Stimulated activated naive B cell treated with anti-CD40 and anti-IgM and Interleukin-4, amounts not matched to agents 10 μg/mL and 1 μg/mL and 100 μg/mL, for 72 hours (primary cell): Measurements from ENCODE around the gene CCNB1IP1.
"Not testable (repeated sequence)": the region's sequence is repeated elsewhere in the genome, so short reads cannot be mapped to it uniquely, and the experiment has no call there.

Experiments used
- ATAC-seq, 2 donors: fragments of 150-1000 bp; cut with Tn5 transposase; replicated peaks; 2 replicates each; pipeline ENCODE4 v1.10.0; 2021; ENCODE audit warnings: moderate library complexity in 1 of 2
- DNase-seq: peaks from one replicate; pipeline ENCODE4 v3.0.0; 2021
- H3K27ac Mint-ChIP-seq: one replicate; pipeline ENCODE4 v1.8.0; 2022; ENCODE audit warnings: mild to moderate bottlenecking, mixed read lengths
- H3K27me3 Mint-ChIP-seq, 2 donors: one replicate each; pipeline ENCODE4 v1.8.0; 2022; ENCODE audit warnings: mixed read lengths in 2 of 2
- H3K36me3 Mint-ChIP-seq, 2 donors: one replicate each; pipeline ENCODE4 v1.8.0; 2022; ENCODE audit warnings: mixed read lengths in 2 of 2, mild to moderate bottlenecking in 1 of 2
- H3K4me1 Mint-ChIP-seq, 2 donors: one replicate each; pipeline ENCODE4 v1.8.0; 2022; ENCODE audit warnings: mixed read lengths in 2 of 2, mild to moderate bottlenecking in 1 of 2
- H3K4me3 Mint-ChIP-seq, 2 donors: one replicate each; pipeline ENCODE4 v1.8.0; 2022; ENCODE audit warnings: mild to moderate bottlenecking in 2 of 2, mixed read lengths in 2 of 2, moderate library complexity in 1 of 2
- H3K9me3 Mint-ChIP-seq, 2 donors: one replicate each; pipeline ENCODE4 v1.8.0; 2022; ENCODE audit warnings: mixed read lengths in 2 of 2, mild to moderate bottlenecking in 1 of 2

The CCNB1IP1 gene

GRCh38 chr14:20347747-20348146 lies 14.7 kb upstream of the CCNB1IP1 start:
- H3K4me3 Mint-ChIP-seq = no peak overlapping the region
- no peaks in the 10 kb centered on the region for H3K27me3 Mint-ChIP-seq
- ATAC-seq = no peak
- peaks cover 8 to 16% of the 10 kb centered on the region in 2 donors for H3K4me1 Mint-ChIP-seq
- H3K36me3 Mint-ChIP-seq = peaks cover 30 to 56% of the 10 kb centered on the region in 2 donors
- H3K27ac Mint-ChIP-seq = no peak overlapping the region
- H3K9me3 Mint-ChIP-seq = no peaks in the 10 kb centered on the region
- DNase-seq = no peak

- no peak overlapping the region for H3K4me3 Mint-ChIP-seq
- no peaks in the 10 kb centered on the region for H3K27me3 Mint-ChIP-seq
- no peak for DNase-seq
- no peak for ATAC-seq
- peaks cover 23 to 48% of the 10 kb centered on the region in 2 donors for H3K36me3 Mint-ChIP-seq
- no peaks in the 10 kb centered on the region for H3K9me3 Mint-ChIP-seq
- peaks cover 8 to 16% of the 10 kb centered on the region in 2 donors for H3K4me1 Mint-ChIP-seq
- H3K27ac Mint-ChIP-seq = no peak overlapping the region
Measured at GRCh38 chr14:20346713-20347112, 13.6 kb upstream of the CCNB1IP1 start.

GRCh38 chr14:20345366-20345765 lies 12.3 kb upstream of the CCNB1IP1 start:
- Mint-ChIP-seq H3K27me3 (no peaks in the 10 kb centered on the region), H3K4me1 (peaks cover 8 to 16% of the 10 kb centered on the region in 2 donors), H3K4me3 (no peak overlapping the region), H3K27ac (no peak overlapping the region), H3K9me3 (no peaks in the 10 kb centered on the region), H3K36me3 (peaks cover 20 to 43% of the 10 kb centered on the region in 2 donors)
- ATAC-seq = no peak
- no peak for DNase-seq

DNA sequence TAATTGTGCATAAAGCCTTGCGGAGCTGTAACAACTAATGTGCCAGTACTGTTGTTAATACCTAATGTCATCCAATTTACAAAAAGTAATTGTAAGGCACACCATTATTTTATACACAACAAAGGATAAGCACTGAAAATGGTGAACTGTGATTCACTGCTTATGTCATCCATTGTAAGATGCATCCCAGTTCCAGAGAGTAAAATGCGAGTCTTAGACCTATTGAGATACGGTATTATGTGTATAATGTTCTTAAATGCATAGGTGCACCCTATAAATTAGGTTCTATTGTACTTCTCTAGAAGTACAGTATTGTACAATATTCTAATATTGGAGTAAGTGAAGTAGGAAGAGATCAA lies 10.8 kb upstream of the CCNB1IP1 start:
- Mint-ChIP-seq H3K27ac (peak overlapping the region; percentile 95), H3K27me3 (no peaks in the 10 kb centered on the region), H3K4me3 (peak overlapping the region; percentile 90 to 94), H3K4me1 (peaks cover 10 to 16% of the 10 kb centered on the region in 2 donors), H3K9me3 (no peaks in the 10 kb centered on the region), H3K36me3 (peaks cover 15 to 33% of the 10 kb centered on the region in 2 donors)
- no peak for ATAC-seq
- DNase-seq = no peak

DNA sequence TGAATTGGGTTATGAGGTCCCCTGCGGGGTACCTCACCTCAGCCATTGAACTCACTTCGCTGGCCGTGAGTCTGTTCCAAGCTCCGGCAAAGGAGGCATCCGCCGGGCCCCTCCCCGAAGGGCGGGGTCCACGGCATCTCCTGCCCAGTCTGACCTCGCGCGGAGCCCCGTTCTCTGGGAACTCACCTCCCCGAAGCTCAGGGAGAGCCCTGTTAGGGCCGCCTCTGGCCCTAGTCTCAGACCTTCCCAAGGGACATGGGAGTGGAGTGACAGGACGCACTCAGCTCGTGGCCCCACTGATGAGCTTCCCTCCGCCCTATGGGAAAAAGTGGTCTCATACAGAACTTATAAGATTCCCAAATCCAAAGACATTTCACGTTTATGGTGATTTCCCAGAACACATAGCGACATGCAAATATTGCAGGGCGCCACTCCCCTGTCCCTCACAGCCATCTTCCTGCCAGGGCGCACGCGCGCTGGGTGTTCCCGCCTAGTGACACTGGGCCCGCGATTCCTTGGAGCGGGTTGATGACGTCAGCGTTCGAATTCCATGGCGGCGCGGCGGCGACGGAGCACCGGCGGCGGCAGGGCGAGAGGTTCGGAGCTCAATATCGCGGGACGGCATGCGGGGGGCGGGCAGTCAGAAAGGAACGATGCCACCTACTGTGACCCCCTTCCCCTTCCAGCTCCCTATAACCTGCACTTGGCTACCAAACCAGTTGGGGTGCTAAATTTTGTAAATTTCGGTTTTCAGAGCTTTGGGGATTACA lies 10.2 kb upstream of the CCNB1IP1 start, which contains the start of gene PARP2:
Gene PARP2 (plus strand): TSS at position 544 of the 770 bp plus-strand sequence. CDS start 7 bp downstream, at position 551.
- peak within 1 kb of the TSS; percentile 90 to 94 for H3K4me3 Mint-ChIP-seq
- H3K4me1 Mint-ChIP-seq = peaks cover 10 to 16% of the 10 kb centered on the region in 2 donors

DNA sequence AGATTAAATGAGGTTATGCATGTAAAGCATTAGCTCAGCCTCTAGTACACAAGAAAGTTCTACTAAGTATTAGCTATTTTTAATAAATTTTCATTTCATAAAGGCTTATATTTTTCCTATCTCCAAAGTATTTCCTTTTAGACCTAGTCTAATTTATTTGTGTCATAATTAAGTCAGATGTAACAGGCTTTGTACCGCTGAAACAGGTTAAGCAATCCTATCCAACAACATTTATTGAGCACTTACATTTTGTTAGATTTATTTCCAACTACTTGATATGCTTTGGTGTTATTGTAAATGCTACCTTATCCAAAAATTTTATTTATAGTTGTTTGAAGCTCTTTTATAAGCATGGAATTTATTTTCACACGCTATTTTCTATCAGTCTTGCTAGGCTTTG lies 8.6 kb upstream of the CCNB1IP1 start:
- Mint-ChIP-seq H3K27ac (no peak overlapping the region), H3K4me3 (no peak overlapping the region)
- no peak for ATAC-seq

More for the DNA sequence above, 10.2 kb upstream of the CCNB1IP1 start, which contains the start of gene PARP2:
- DNase-seq = peak; percentile 99
- Mint-ChIP-seq H3K9me3 (no peaks in the 10 kb centered on the region), H3K27ac (peak within 1 kb of the TSS; percentile 95), H3K36me3 (peaks cover 15 to 28% of the 10 kb centered on the region in 2 donors), H3K27me3 (no peaks in the 10 kb centered on the region)
- peak; percentile 92 to 93 for ATAC-seq

DNA sequence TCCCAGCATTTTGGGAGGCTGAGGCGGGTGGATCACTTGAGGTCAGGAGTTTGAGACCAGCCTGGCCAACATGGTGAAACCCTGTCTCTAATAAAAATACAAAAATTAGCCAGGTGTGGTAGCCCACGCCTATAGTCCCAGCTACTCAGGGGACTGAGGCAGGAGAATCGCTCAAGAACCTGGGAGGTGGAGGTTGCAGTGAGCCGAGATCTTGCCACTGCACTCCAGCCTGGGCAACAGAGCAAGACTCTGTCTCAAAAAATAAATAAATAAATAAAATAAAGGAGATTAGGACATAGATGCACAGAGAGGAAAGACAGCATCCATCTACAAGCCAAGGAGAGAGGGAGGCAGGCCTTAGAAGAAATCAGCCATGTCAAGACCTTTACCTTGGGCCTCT lies 8.0 kb upstream of the CCNB1IP1 start:
- not testable (repeated sequence) for DNase-seq, H3K27ac Mint-ChIP-seq, ATAC-seq, H3K4me3 Mint-ChIP-seq, H3K27me3 Mint-ChIP-seq, H3K9me3 Mint-ChIP-seq
- Mint-ChIP-seq H3K36me3 (peaks cover 5 to 16% of the 10 kb centered on the region in 2 donors), H3K4me1 (peaks cover 10 to 16% of the 10 kb centered on the region in 2 donors)

More for the DNA sequence above, 8.6 kb upstream of the CCNB1IP1 start:
- Mint-ChIP-seq H3K36me3 (peaks cover 9 to 20% of the 10 kb centered on the region in 2 donors), H3K4me1 (peaks cover 10 to 16% of the 10 kb centered on the region in 2 donors), H3K27me3 (no peaks in the 10 kb centered on the region), H3K9me3 (no peaks in the 10 kb centered on the region)
- no peak for DNase-seq

DNA sequence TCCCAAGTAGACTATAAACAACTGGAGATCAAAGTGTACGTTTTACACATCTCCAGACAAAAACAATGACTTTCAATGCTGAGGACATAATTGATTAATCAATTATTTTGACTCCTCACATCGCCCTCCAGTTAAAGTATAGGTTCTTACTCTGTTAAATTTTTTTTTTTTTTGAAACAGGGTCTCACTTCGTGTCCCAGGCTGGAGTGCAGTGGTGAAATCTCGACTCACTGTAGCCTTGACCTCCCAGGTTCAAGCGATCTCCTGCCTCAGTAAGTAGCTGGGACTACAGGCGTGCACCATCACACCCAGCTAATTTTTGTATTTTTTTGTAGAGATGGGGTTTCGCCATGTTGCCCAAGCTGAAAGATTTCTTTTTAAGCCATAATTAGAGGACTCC lies 938 bp upstream of the CCNB1IP1 start:
- DNase-seq = no peak
- H3K4me3 Mint-ChIP-seq = peak overlapping the region in 1 of 2 donors; percentile 30
- peak overlapping the region; percentile 59 for H3K27ac Mint-ChIP-seq

DNA sequence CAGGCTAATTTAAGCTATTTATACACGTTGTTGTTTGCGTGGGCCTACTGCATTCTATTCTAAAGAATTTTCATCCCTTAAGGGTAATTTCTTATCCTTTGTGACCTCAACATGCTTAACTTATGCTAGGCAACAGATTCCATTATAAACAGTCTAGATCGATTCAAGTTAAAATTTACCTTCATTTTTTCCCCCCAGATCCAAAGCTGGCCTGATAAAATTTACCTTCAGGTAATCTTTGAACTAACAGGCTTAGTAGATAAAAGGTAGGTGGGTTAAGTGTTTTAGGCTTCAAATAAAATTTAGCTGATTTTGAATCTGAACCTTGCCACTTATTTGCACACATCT lies 389 bp upstream of the CCNB1IP1 start:
- Mint-ChIP-seq H3K27me3 (no peaks in the 10 kb centered on the region), H3K4me1 (peaks cover 17 to 36% of the 10 kb centered on the region in 2 donors), H3K4me3 (peak overlapping the region; percentile 85 to 95), H3K9me3 (no peaks in the 10 kb centered on the region), H3K27ac (peak overlapping the region; percentile 94), H3K36me3 (peaks cover 18 to 29% of the 10 kb centered on the region in 2 donors)
- DNase-seq (no peak), ATAC-seq (no peak)

More for the DNA sequence above, 938 bp upstream of the CCNB1IP1 start:
- H3K9me3 Mint-ChIP-seq = no peaks in the 10 kb centered on the region
- peaks cover 14 to 26% of the 10 kb centered on the region in 2 donors for H3K36me3 Mint-ChIP-seq
- no peaks in the 10 kb centered on the region for H3K27me3 Mint-ChIP-seq
- ATAC-seq = no peak
- H3K4me1 Mint-ChIP-seq = peaks cover 16 to 31% of the 10 kb centered on the region in 2 donors

- peaks cover 18 to 33% of the 10 kb centered on the region in 2 donors for H3K36me3 Mint-ChIP-seq
- DNase-seq = no peak
- peaks cover 20 to 42% of the 10 kb centered on the region in 2 donors for H3K4me1 Mint-ChIP-seq
- H3K9me3 Mint-ChIP-seq = no peaks in the 10 kb centered on the region
- peak overlapping the region; percentile 85 to 95 for H3K4me3 Mint-ChIP-seq
- no peak for ATAC-seq
- H3K27me3 Mint-ChIP-seq = no peaks in the 10 kb centered on the region
- H3K27ac Mint-ChIP-seq = peak overlapping the region; percentile 94
Measured at GRCh38 chr14:20332431-20332787, 670 bp downstream of the CCNB1IP1 start.

DNA sequence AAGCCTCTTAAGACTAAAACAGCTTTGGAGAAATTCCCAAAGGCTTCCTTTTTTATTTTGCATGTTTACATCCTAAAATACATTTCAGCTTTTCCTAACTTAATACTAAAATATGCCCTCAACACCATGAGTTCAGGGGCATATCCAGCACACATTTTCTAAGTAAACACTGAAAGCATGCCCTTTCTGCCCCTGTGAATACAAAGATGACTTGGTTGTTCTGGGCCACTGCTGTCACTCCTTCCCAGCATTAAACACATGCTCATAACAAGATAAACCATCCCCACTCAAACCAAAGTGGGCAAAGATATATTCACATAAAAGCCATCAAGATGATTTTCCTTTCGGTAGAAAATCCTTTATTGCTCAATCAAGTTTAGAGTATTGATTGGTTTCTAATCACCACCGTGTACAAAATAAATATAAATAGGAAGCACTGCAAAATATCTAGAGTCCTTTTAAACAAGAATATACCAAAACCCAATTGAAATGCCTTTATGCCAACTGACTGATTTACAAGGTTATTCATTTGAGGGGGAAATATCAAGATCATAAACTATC lies 1.9 kb downstream of the CCNB1IP1 start:
- Mint-ChIP-seq H3K36me3 (peaks cover 18 to 34% of the 10 kb centered on the region in 2 donors), H3K9me3 (no peaks in the 10 kb centered on the region), H3K27ac (peak overlapping the region; percentile 65), H3K4me1 (peaks cover 21 to 45% of the 10 kb centered on the region in 2 donors), H3K4me3 (peak overlapping the region; percentile 67 to 72), H3K27me3 (no peaks in the 10 kb centered on the region)
- no peak for ATAC-seq
- no peak for DNase-seq

GRCh38 chr14:20329355-20329754 lies 3.7 kb downstream of the CCNB1IP1 start:
- H3K27me3 Mint-ChIP-seq = no peaks in the 10 kb centered on the region
- no peak for ATAC-seq
- no peak overlapping the region for H3K27ac Mint-ChIP-seq
- H3K4me1 Mint-ChIP-seq = peaks cover 21 to 45% of the 10 kb centered on the region in 2 donors
- no peaks in the 10 kb centered on the region for H3K9me3 Mint-ChIP-seq
- H3K36me3 Mint-ChIP-seq = peaks cover 22 to 38% of the 10 kb centered on the region in 2 donors
- no peak overlapping the region for H3K4me3 Mint-ChIP-seq
- DNase-seq = no peak

DNA sequence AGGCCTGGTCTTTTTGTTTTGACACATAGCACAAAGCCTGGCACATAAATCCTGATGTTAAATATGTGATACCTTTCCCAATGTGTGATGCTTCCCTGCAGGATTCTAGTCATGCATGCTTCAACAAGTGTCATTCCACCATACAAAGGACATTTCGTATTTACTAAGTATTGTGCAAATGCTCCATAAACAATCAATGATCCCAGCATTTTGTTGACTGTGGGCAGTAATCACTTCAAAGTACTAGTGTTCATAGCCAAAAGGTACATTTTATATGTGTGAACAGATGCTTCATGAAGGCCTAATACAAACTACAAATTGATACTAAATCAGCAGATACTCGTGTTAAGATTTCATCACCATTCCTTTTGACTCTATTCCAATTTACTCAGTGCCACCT lies 4.4 kb downstream of the CCNB1IP1 start:
- no peak for ATAC-seq
- no peak overlapping the region for H3K27ac Mint-ChIP-seq

GRCh38 chr14:20327005-20327869 lies 5.8 kb downstream of the CCNB1IP1 start:
- H3K9me3 Mint-ChIP-seq = no peaks in the 10 kb centered on the region
- H3K27me3 Mint-ChIP-seq = no peaks in the 10 kb centered on the region
- peak overlapping the region; percentile 5 to 41 for H3K4me3 Mint-ChIP-seq
- peaks cover 19 to 45% of the 10 kb centered on the region in 2 donors for H3K4me1 Mint-ChIP-seq
- ATAC-seq = peak; percentile 41 to 52
- H3K36me3 Mint-ChIP-seq = peaks cover 27 to 43% of the 10 kb centered on the region in 2 donors
- H3K27ac Mint-ChIP-seq = peak overlapping the region; percentile 6
- DNase-seq = no peak

More for the DNA sequence above, 4.4 kb downstream of the CCNB1IP1 start:
- Mint-ChIP-seq H3K27me3 (no peaks in the 10 kb centered on the region), H3K36me3 (peaks cover 24 to 44% of the 10 kb centered on the region in 2 donors), H3K4me3 (no peak overlapping the region), H3K9me3 (no peaks in the 10 kb centered on the region), H3K4me1 (peaks cover 21 to 41% of the 10 kb centered on the region in 2 donors)
- DNase-seq = no peak
